Right lobe of liver (tissue), 4 donors: Measurements from ENCODE around the gene AMHR2.

Experiments
- CTCF ChIP-seq, 4 donors: fragments of 200-600 bp in 3 of 4; fragments of 450-650 bp in 1 of 4; IDR thresholded peaks; one replicate each; pipeline versions ENCODE4 v1.5.1 to v1.8.0; 2016 to 2022; ENCODE audit warnings: antibody characterized with exemption in 4 of 4, mild to moderate bottlenecking in 2 of 4
- POLR2A ChIP-seq: fragments of 450-650 bp; IDR thresholded peaks from one replicate; pipeline ENCODE4 v1.6.1; 2017; ENCODE audit warnings: antibody characterized with exemption, mild to moderate bottlenecking
- donor health status: DM: no; HTN: no; CAD: no.
- donor health status: DM: no; HTN: no; CAD: no.
- donor health status: DM: no; HTN: yes; CAD: no.

DNA sequence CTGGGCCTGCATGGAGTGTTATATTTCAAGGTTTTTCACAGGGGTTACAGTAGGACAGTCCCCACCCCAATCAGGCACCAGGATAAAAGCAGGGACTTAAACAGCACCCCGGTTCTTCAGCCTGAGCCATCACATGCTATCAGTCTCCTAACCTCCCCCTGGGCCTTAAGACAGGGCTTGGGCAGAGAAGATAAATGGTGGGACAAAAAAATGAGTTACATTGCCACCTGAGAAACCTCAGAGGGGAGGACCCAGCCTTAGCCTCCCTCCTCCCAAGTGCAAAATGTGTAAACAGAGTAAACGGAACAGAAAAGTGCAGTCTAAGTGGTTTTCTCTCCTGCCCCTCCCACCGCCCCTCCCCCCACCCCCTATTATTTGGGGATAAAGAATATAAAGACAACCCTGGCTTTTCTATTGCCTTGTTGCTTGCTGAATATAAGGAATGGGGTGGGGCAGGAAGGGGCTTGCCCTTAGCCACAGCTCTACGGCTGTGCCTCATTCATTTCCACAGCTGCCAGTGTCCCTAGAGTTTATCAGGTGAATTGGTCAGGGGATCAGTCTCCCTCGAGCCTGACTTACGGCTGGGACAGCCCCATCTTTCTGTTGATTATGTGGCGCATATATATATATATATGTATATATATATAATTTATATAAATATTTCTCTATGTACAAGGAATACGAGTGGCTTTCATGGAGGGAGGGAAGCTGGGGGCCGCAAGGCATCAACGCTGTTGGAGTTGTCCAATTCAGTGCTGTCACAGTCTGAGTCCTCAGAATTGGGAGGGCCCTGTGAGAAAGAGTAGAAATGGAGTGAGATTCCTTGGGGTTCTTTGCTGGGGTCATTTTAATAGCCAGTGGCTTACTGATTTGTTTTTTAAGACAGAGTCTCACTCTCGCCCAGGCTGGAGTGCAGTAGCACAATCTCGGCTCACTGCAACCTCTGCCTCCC is 57.1 kb downstream of the AMHR2 start:
- TF ChIP-seq CTCF (IDR thresholded peaks at IDR 0.05) = no peak
- no peak for TF ChIP-seq POLR2A
